GM12878 (cell line): ENCODE measurements around the gene HS3ST3A1.

Experiments
- BMI1 ChIP-seq: fragments of 450-650 bp; IDR thresholded peaks from 2 replicates; pipeline ENCODE4 v1.6.1; 2016; ENCODE audit warnings: mild to moderate bottlenecking, moderate library complexity, borderline replicate concordance
- BRCA1 ChIP-seq: IDR thresholded peaks from 2 replicates; pipeline ENCODE4 v1.6.1; 2011; ENCODE audit warnings: low read depth, low read length, improper control_type of control experiment
- CTCF ChIP-seq, 3 experiments: IDR thresholded peaks in 2 of 3; conservative IDR thresholded peaks in 1 of 3; 2 replicates each; pipeline ENCODE4 v1.5.1; 2011; ENCODE audit warnings: low read depth in 3 of 3, low read length in 3 of 3, mild to moderate bottlenecking in 3 of 3, control low read depth in 2 of 3, moderate library complexity in 2 of 3, inconsistent platforms in 1 of 3, mixed read lengths in 1 of 3; ENCODE audit not compliant: control insufficient read depth in 2 of 3, insufficient read depth in 1 of 3; ENCODE audit errors: extremely low read depth in 1 of 3
- EP300 ChIP-seq, 2 experiments: fragments of 150-350 bp in 1 of 2; IDR thresholded peaks; 2 replicates each; pipeline ENCODE4 v1.6.1; 2011 to 2012; ENCODE audit warnings: low read depth in 2 of 2, low read length in 2 of 2, borderline replicate concordance in 1 of 2, improper control_type of control experiment in 1 of 2, inconsistent platforms in 1 of 2; ENCODE audit not compliant: control insufficient read depth in 1 of 2
- ETV6 ChIP-seq, 2 experiments: fragments of 450-650 bp in 1 of 2; IDR thresholded peaks in 1 of 2; conservative IDR thresholded peaks in 1 of 2; 2 replicates each; pipeline ENCODE4 v1.6.1; 2014; ENCODE audit warnings: antibody characterized with exemption in 1 of 2, borderline replicate concordance in 1 of 2, low read depth in 1 of 2, mild to moderate bottlenecking in 1 of 2, moderate library complexity in 1 of 2
- EZH2 ChIP-seq: IDR thresholded peaks from 2 replicates; pipeline ENCODE4 v1.6.1; 2012; ENCODE audit warnings: low read depth, mild to moderate bottlenecking, control low read depth, inconsistent platforms, low read length, borderline replicate concordance; ENCODE audit not compliant: control insufficient read depth
- MTA2 ChIP-seq: fragments of 450-650 bp; IDR thresholded peaks from 2 replicates; pipeline ENCODE4 v1.6.1; 2016; ENCODE audit warnings: low read depth, mild to moderate bottlenecking, moderate library complexity
- POLR2A ChIP-seq: IDR thresholded peaks from 2 replicates; pipeline ENCODE4 v1.6.1; 2011; ENCODE audit warnings: low read depth, mild to moderate bottlenecking, low read length
- SIN3A ChIP-seq: IDR thresholded peaks from 2 replicates; pipeline ENCODE4 v1.6.1; 2012; ENCODE audit warnings: low read depth, low read length, improper control_type of control experiment
- SMC3 ChIP-seq: IDR thresholded peaks from 2 replicates; pipeline ENCODE4 v1.6.1; 2011; ENCODE audit warnings: low read length, improper control_type of control experiment, borderline replicate concordance
- SUZ12 ChIP-seq: fragments of 200-600 bp; sonication (generic); IDR thresholded peaks from one replicate; pipeline ENCODE4 v1.6.1; 2018; ENCODE audit warnings: antibody characterized with exemption, mild to moderate bottlenecking; ENCODE audit not compliant: unreplicated experiment
- TF ChIP-seq, protein P1 (sequence below): fragments of 450-650 bp; formaldehyde crosslinking; IDR thresholded peaks from 2 replicates; pipeline ENCODE4 v1.5.0; 2022; ENCODE audit warnings: mild to moderate bottlenecking, missing genetic modification characterization
- TF ChIP-seq, protein P2 (sequence below): IDR thresholded peaks from 2 replicates; pipeline ENCODE4 v1.6.1; 2012; ENCODE audit warnings: low read depth, low read length, improper control_type of control experiment

- TF ChIP-seq POLR2A, result no peak
- no peak for TF ChIP-seq ETV6 (conservative IDR thresholded peaks at IDR 0.05 in 1 of 2, IDR thresholded peaks at IDR 0.05 in 1 of 2; ENCODE audit: borderline replicate concordance in 1 of 2, low read depth in 1 of 2)
- no peak for TF ChIP-seq EZH2
- TF ChIP-seq CTCF (IDR thresholded peaks at IDR 0.05 in 2 of 3, conservative IDR thresholded peaks at IDR 0.05 in 1 of 3; ENCODE audit: control insufficient read depth in 2 of 3, extremely low read depth in 1 of 3, insufficient read depth in 1 of 3, low read depth in 3 of 3, low read length in 3 of 3), result no peak
- TF ChIP-seq MTA2, result no peak
- no peak for TF ChIP-seq SMC3
- no peak for TF ChIP-seq SIN3A
- TF ChIP-seq, protein P1, sequence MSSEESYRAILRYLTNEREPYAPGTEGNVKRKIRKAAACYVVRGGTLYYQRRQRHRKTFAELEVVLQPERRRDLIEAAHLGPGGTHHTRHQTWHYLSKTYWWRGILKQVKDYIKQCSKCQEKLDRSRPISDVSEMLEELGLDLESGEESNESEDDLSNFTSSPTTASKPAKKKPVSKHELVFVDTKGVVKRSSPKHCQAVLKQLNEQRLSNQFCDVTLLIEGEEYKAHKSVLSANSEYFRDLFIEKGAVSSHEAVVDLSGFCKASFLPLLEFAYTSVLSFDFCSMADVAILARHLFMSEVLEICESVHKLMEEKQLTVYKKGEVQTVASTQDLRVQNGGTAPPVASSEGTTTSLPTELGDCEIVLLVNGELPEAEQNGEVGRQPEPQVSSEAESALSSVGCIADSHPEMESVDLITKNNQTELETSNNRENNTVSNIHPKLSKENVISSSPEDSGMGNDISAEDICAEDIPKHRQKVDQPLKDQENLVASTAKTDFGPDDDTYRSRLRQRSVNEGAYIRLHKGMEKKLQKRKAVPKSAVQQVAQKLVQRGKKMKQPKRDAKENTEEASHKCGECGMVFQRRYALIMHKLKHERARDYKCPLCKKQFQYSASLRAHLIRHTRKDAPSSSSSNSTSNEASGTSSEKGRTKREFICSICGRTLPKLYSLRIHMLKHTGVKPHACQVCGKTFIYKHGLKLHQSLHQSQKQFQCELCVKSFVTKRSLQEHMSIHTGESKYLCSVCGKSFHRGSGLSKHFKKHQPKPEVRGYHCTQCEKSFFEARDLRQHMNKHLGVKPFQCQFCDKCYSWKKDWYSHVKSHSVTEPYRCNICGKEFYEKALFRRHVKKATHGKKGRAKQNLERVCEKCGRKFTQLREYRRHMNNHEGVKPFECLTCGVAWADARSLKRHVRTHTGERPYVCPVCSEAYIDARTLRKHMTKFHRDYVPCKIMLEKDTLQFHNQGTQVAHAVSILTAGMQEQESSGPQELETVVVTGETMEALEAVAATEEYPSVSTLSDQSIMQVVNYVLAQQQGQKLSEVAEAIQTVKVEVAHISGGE (CRISPR knock-in tag), result no peak
- TF ChIP-seq SUZ12, result no peak
- TF ChIP-seq BMI1, result no peak
- no peak for TF ChIP-seq BRCA1
- no peak for TF ChIP-seq EP300 (IDR thresholded peaks at IDR 0.05; ENCODE audit: borderline replicate concordance in 1 of 2, control insufficient read depth in 1 of 2, low read depth in 2 of 2, low read length in 2 of 2)
- TF ChIP-seq, protein P2, sequence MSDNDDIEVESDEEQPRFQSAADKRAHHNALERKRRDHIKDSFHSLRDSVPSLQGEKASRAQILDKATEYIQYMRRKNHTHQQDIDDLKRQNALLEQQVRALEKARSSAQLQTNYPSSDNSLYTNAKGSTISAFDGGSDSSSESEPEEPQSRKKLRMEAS, result no peak
Observed at GRCh38 chr17:13592427-13592826, 9.3 kb downstream of the HS3ST3A1 start.
